K562 (cell line): ENCODE results near the gene RUVBL2. TPM values are rescaled to one million over a fixed set of nuclear protein-coding genes. Genes with fewer than 3 reads are reported as not detected.

ENCODE experiments used
- ATAC-seq: fragments of 200-7000 bp; cut with Tn5 transposase; 3 replicates; pipeline ENCODE4 v1.9.1; 2020; ENCODE audit warnings: moderate library complexity
- BruUV-seq: library from RNA; stranded (reverse); fragments of 400-500 nt; replicated peaks from 2 replicates; lab custom pipeline; 2021; lab: Mats Ljungman, UMichigan
- CTCF ChIA-PET: fragments of 300-600 bp; formaldehyde crosslinking; extraction: SDS; loops from one replicate; lab custom pipeline; 2021; ENCODE audit warnings: low intra/inter-chr PET ratio; lab: Yijun Ruan, JAX
- POLR2A ChIA-PET: fragments of 300-600, 350-650 bp; sonication (Branson Sonifier 250); formaldehyde crosslinking; extraction: SDS; loops from one replicate; lab custom pipeline; 2021; ENCODE audit warnings: antibody characterized with exemption, inconsistent platforms; lab: Yijun Ruan, JAX
- DNase-seq, 4 experiments: peaks; one replicate each; pipeline versions ENCODE4 v3.0.0 to v3.0.0-alpha.2; 2011 to 2018; ENCODE audit warnings: low spot score in 3 of 4, mixed read lengths in 3 of 4; ENCODE audit errors: extremely low read depth in 1 of 4
- FAIRE-seq: peaks from 2 replicates; lab custom pipeline; 2011; peaks lifted over from hg19 to GRCh38; lab: Jason Lieb, UNC
- H2AFZ ChIP-seq: 2 replicates; pipeline ENCODE4 v1.6.0; 2011; ENCODE audit warnings: low read depth, low read length, control low read depth, inconsistent platforms
- H3K27ac ChIP-seq: fragments of 200-600 bp; 3 replicates; pipeline ENCODE4 v1.8.0; 2011; ENCODE audit warnings: low read depth, mild to moderate bottlenecking, control low read depth, inconsistent platforms, low read length, moderate library complexity, mixed read lengths; ENCODE audit errors: extremely low read depth
- H3K27me3 ChIP-seq, 2 experiments: fragments of 300-600 bp in 1 of 2; 2 replicates in 1 of 2; 3 replicates in 1 of 2; pipeline versions ENCODE4 v1.6.0 to v1.8.0; 2011; ENCODE audit warnings: inconsistent platforms in 2 of 2, low read length in 2 of 2, mild to moderate bottlenecking in 1 of 2, mixed read lengths in 1 of 2, moderate library complexity in 1 of 2; ENCODE audit not compliant: control insufficient read depth in 2 of 2, insufficient read depth in 2 of 2
- H3K36me3 ChIP-seq: fragments of 300-600 bp; 3 replicates; pipeline ENCODE4 v1.8.0; 2011; ENCODE audit warnings: mild to moderate bottlenecking, low read length, inconsistent platforms; ENCODE audit not compliant: control insufficient read depth, insufficient read depth
- H3K4me1 ChIP-seq, 2 experiments: fragments of 200-600 bp in 1 of 2; replicated peaks in 1 of 2; 2 replicates in 1 of 2; 3 replicates in 1 of 2; pipeline versions ENCODE4 v1.5.1 to v1.8.0; 2011; ENCODE audit warnings: inconsistent platforms in 2 of 2, low read length in 2 of 2, mild to moderate bottlenecking in 1 of 2, mixed read lengths in 1 of 2, moderate library complexity in 1 of 2; ENCODE audit not compliant: control insufficient read depth in 2 of 2, insufficient read depth in 2 of 2
- H3K4me2 ChIP-seq: 2 replicates; pipeline ENCODE4 v1.6.1; 2011; ENCODE audit warnings: low read length, control low read depth, inconsistent platforms, mixed read lengths; ENCODE audit not compliant: insufficient read depth
- H3K4me3 ChIP-seq: fragments of 200-600 bp; sonication (generic), shearing (Covaris generic); 2 replicates; pipeline ENCODE4 v1.5.1; 2016; ENCODE audit warnings: control low read depth, inconsistent platforms
- H3K79me2 ChIP-seq: fragments of 200-600 bp; 3 replicates; pipeline ENCODE4 v1.8.0; 2011; ENCODE audit warnings: low read length, inconsistent platforms; ENCODE audit not compliant: control insufficient read depth, insufficient read depth
- H3K9ac ChIP-seq, 2 experiments: 2 replicates each; pipeline versions ENCODE4 v1.6.0 to v1.6.1; 2011; ENCODE audit warnings: low read depth in 2 of 2, low read length in 2 of 2, control low read depth in 1 of 2, inconsistent platforms in 1 of 2, mild to moderate bottlenecking in 1 of 2, mixed read lengths in 1 of 2; ENCODE audit not compliant: insufficient read depth in 1 of 2
- H3K9me1 ChIP-seq: one replicate; pipeline ENCODE4 v1.6.0; 2011; ENCODE audit warnings: inconsistent platforms, mild to moderate bottlenecking, low read length, moderate library complexity; ENCODE audit not compliant: control insufficient read depth, insufficient read depth
- H3K9me3 ChIP-seq: replicated peaks from 2 replicates; pipeline ENCODE4 v1.5.1; 2011; ENCODE audit warnings: low read depth, low read length, inconsistent platforms; ENCODE audit not compliant: control insufficient read depth, insufficient read depth
- H4K20me1 ChIP-seq: replicated peaks from 2 replicates; pipeline ENCODE4 v1.6.1; 2011; ENCODE audit warnings: low read length, inconsistent platforms, mixed read lengths; ENCODE audit not compliant: control insufficient read depth, insufficient read depth
- COPS2 ChIP-seq: fragments of 450-650 bp; conservative IDR thresholded peaks from 2 replicates; pipeline ENCODE4 v1.6.1; 2016; ENCODE audit warnings: mild to moderate bottlenecking, moderate library complexity
- CREM ChIP-seq: IDR thresholded peaks from 2 replicates; pipeline ENCODE4 v1.6.1; 2014; ENCODE audit warnings: antibody characterized with exemption, low read depth
- HCFC1 ChIP-seq: IDR thresholded peaks from 2 replicates; pipeline ENCODE4 v1.6.1; 2012; ENCODE audit warnings: low read depth, low read length, improper control_type of control experiment
- NR2C1 ChIP-seq, 2 experiments: fragments of 450-650 bp; IDR thresholded peaks; 2 replicates each; pipeline ENCODE4 v1.6.1; 2017; ENCODE audit warnings: mild to moderate bottlenecking in 2 of 2, antibody characterized with exemption in 1 of 2, inconsistent platforms in 1 of 2, missing compliant biosample characterization in 1 of 2, missing genetic modification characterization in 1 of 2
- PHF8 ChIP-seq: fragments of 200-600 bp; sonication (generic); IDR thresholded peaks from 2 replicates; pipeline ENCODE4 v1.6.1; 2012; ENCODE audit warnings: mixed run types, mild to moderate bottlenecking, inconsistent platforms, low read length, moderate library complexity, borderline replicate concordance
- SIX5 ChIP-seq, 2 experiments: IDR thresholded peaks; 2 replicates each; pipeline ENCODE4 v1.6.1; 2011; ENCODE audit warnings: low read length in 2 of 2, borderline replicate concordance in 1 of 2, low read depth in 1 of 2, mild to moderate bottlenecking in 1 of 2, moderate library complexity in 1 of 2; ENCODE audit not compliant: insufficient read depth in 1 of 2
- ZNF143 ChIP-seq: sonication (generic); formaldehyde crosslinking; IDR thresholded peaks from 2 replicates; pipeline ENCODE4 v1.9.0; 2022; ENCODE audit warnings: mild to moderate bottlenecking, missing genetic modification reagents
- ZNF57 ChIP-seq: fragments of 450-650 bp; formaldehyde crosslinking; IDR thresholded peaks from 2 replicates; pipeline ENCODE4 v1.4.0; 2020; ENCODE audit warnings: mild to moderate bottlenecking, moderate library complexity
- WGBS: fragments of 100-300 bp; shearing (Covaris generic); methylation state at CpG from one replicate; pipeline ENCODE4 v1.1.6; 2016; ENCODE audit warnings: low coverage, mixed read lengths; ENCODE audit not compliant: insufficient coverage; ENCODE audit errors: missing lambda C conversion rate; 5-methylcytosine and 5-hydroxymethylcytosine counted together
- in situ Hi-C: fragments of 300-500 bp; cut with MboI; formaldehyde crosslinking; loops from 4 replicates; pipeline ENCODE4 v1.15.0; 2018; ENCODE audit warnings: inconsistent platforms, mixed read lengths
- intact Hi-C: fragments of 100-400 bp; cut with micrococcal nuclease; formaldehyde crosslinking; loops from 2 replicates; pipeline ENCODE4 v1.14.2; 2022
- polyA plus RNA-seq, 8 experiments: library from polyadenylated mRNA; depleted of rRNA in 4 of 8; stranded (reverse) in 5 of 8; unstranded in 3 of 8; fragments of >200 nt; fragmentation: Nextera tagmentation in 2 of 8; fragmentation: Illumina TruSeq in 1 of 8; extraction: Ambion mirVana in 2 of 8; extraction: Trizol in 1 of 8; gene quantifications; 2 replicates each; pipeline versions ENCODE4 v1.2.1 to v1.2.3, GENCODE V29; 2011 to 2014; ENCODE audit warnings: inconsistent platforms in 1 of 8, missing spikeins in 1 of 8
- total RNA-seq, 7 experiments: library from RNA; depleted of rRNA in 6 of 7; stranded (reverse); fragments of >200 nt in 6 of 7; fragmentation: Illumina TruSeq in 2 of 7; extraction: Trizol in 2 of 7; gene quantifications; 2 replicates each; pipeline versions ENCODE4 v1.2.1 to v1.2.3, GENCODE V29; 2011 to 2021; ENCODE audit warnings: low replicate concordance in 1 of 7
- TF ChIP-seq, protein P1 (sequence below), 2 experiments: fragments of 450-650 bp; conservative IDR thresholded peaks; 2 replicates each; pipeline ENCODE4 v1.6.1; 2017; ENCODE audit warnings: mild to moderate bottlenecking in 2 of 2, moderate library complexity in 2 of 2
- TF ChIP-seq, protein P2 (sequence below), 2 experiments: fragments of 450-650 bp; IDR thresholded peaks; 2 replicates each; pipeline ENCODE4 v1.6.1; 2018; ENCODE audit warnings: mild to moderate bottlenecking in 2 of 2, low read depth in 1 of 2; ENCODE audit not compliant: partially characterized antibody in 2 of 2

Gene RUVBL2
- total and polyA plus RNA-seq, 9 of the 15 experiments (the other 6 are each of a cell fraction or from before 2014, with no cell fraction given): 71.4 to 453 (median 237) TPM

DNA sequence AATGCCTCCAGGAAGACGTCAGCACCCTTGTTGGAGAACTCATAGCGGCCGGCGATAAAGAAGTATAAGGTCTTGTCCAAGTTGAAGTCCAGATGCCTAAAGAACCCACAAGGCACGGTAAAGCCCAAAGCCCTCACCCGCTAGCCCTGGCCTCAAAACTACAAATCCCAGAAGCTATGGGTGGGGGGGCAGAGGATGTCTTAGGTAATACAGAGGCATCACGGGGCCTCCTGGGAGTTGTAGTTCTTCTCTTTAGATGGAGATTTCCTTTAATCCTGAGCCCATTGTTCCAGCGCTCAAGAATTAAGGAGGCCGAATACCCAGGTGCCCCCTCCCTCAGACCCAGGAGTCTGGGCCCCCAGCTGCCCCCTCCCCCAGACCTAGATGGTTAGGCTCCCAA, 11.4 kb upstream of the RUVBL2 start:
- Histone ChIP-seq H3K27ac (no peak overlapping the region), H3K36me3 (peaks cover 56% of the 10 kb centered on the region; the same call in 2 of the 3 replicates), H3K4me2 (no peak overlapping the region), H3K79me2 (no peaks in the 10 kb centered on the region), H3K9me1 (no peaks in the 10 kb centered on the region), H3K9me3 (no peaks in the 10 kb centered on the region), H4K20me1 (no peaks in the 10 kb centered on the region), H2AFZ (no peak overlapping the region), H3K4me3 (no peak overlapping the region), H3K4me1 (peaks cover 2 to 4% of the 10 kb centered on the region in 2 experiments; a peak in 2 of 5 replicates), H3K27me3 (no peaks in the 10 kb centered on the region), H3K9ac (no peak overlapping the region)
- TF ChIP-seq ZNF57 (CRISPR knock-in tag) (no peak), ZNF143 (CRISPR knock-in tag) (peak; percentile 67), NR2C1 (IDR thresholded peaks at IDR 0.05) (peak; percentile 56), NR2C1 (tag; IDR thresholded peaks at IDR 0.05) (peak; percentile 63), HCFC1 (peak; percentile 78), SIX5 (IDR thresholded peaks at IDR 0.05; ENCODE audit: borderline replicate concordance in 1 of 2, insufficient read depth in 1 of 2, low read depth in 1 of 2, low read length in 2 of 2) (peak; percentile 63 to 76; a peak in 3 of 4 replicates), PHF8 (no peak), CREM (peak; percentile 34; the same call in 1 of the 2 replicates), COPS2 (no peak)
- TF ChIP-seq, protein P1, sequence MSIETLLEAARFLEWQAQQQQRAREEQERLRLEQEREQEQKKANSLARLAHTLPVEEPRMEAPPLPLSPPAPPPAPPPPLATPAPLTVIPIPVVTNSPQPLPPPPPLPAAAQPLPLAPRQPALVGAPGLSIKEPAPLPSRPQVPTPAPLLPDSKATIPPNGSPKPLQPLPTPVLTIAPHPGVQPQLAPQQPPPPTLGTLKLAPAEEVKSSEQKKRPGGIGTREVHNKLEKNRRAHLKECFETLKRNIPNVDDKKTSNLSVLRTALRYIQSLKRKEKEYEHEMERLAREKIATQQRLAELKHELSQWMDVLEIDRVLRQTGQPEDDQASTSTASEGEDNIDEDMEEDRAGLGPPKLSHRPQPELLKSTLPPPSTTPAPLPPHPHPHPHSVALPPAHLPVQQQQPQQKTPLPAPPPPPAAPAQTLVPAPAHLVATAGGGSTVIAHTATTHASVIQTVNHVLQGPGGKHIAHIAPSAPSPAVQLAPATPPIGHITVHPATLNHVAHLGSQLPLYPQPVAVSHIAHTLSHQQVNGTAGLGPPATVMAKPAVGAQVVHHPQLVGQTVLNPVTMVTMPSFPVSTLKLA (conservative IDR thresholded peaks at IDR 0.05): no peak
- TF ChIP-seq, protein P2, sequence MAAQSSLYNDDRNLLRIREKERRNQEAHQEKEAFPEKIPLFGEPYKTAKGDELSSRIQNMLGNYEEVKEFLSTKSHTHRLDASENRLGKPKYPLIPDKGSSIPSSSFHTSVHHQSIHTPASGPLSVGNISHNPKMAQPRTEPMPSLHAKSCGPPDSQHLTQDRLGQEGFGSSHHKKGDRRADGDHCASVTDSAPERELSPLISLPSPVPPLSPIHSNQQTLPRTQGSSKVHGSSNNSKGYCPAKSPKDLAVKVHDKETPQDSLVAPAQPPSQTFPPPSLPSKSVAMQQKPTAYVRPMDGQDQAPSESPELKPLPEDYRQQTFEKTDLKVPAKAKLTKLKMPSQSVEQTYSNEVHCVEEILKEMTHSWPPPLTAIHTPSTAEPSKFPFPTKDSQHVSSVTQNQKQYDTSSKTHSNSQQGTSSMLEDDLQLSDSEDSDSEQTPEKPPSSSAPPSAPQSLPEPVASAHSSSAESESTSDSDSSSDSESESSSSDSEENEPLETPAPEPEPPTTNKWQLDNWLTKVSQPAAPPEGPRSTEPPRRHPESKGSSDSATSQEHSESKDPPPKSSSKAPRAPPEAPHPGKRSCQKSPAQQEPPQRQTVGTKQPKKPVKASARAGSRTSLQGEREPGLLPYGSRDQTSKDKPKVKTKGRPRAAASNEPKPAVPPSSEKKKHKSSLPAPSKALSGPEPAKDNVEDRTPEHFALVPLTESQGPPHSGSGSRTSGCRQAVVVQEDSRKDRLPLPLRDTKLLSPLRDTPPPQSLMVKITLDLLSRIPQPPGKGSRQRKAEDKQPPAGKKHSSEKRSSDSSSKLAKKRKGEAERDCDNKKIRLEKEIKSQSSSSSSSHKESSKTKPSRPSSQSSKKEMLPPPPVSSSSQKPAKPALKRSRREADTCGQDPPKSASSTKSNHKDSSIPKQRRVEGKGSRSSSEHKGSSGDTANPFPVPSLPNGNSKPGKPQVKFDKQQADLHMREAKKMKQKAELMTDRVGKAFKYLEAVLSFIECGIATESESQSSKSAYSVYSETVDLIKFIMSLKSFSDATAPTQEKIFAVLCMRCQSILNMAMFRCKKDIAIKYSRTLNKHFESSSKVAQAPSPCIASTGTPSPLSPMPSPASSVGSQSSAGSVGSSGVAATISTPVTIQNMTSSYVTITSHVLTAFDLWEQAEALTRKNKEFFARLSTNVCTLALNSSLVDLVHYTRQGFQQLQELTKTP (IDR thresholded peaks at IDR 0.05; ENCODE audit: low read depth in 1 of 2, partially characterized antibody in 2 of 2): peak in 1 of 2 experiments; percentile 89
- ChIA-PET CTCF (no interaction called here), POLR2A (interaction anchor here (2.6 kb wide), 1 partner anchor 15 kb away, joined by 17 read pairs; no protein-coding TSS in a partner anchor)
- in situ Hi-C loops: no loop called here
- 94% methylated on average over 9 of the region's 9 CpGs for WGBS
- ATAC-seq (no peak), DNase-seq (no peak), FAIRE-seq (no peak)
- BruUV-seq: no TSS peak
- intact Hi-C loops: no loop called here
